KMS-11 (cell line): ENCODE measurements around the gene TBC1D22B.

Experiments used
- H2AFZ ChIP-seq: fragments of 200-600 bp; sonication (generic); 2 replicates; pipeline ENCODE4 v1.6.1; 2016; ENCODE audit warnings: antibody characterized with exemption, mixed run types, low read depth
- H3K27ac ChIP-seq: fragments of 200-600 bp; sonication (generic); 2 replicates; pipeline ENCODE4 v1.6.1; 2016; ENCODE audit warnings: mild to moderate bottlenecking, mixed run types
- H3K27me3 ChIP-seq: fragments of 200-600 bp; sonication (generic); 2 replicates; pipeline ENCODE4 v1.6.1; 2017; ENCODE audit warnings: mild to moderate bottlenecking, low read depth, mixed run types, moderate library complexity; ENCODE audit not compliant: insufficient read depth
- H3K36me3 ChIP-seq: fragments of 200-600 bp; sonication (generic); 2 replicates; pipeline ENCODE4 v1.6.1; 2017; ENCODE audit warnings: mild to moderate bottlenecking, mixed run types; ENCODE audit not compliant: insufficient read depth
- H3K4me1 ChIP-seq: fragments of 200-600 bp; sonication (generic); 2 replicates; pipeline ENCODE4 v1.6.1; 2016; ENCODE audit warnings: mild to moderate bottlenecking, low read depth, mixed run types; ENCODE audit not compliant: poor library complexity, severe bottlenecking
- H3K4me2 ChIP-seq: fragments of 200-600 bp; sonication (generic); 2 replicates; pipeline ENCODE4 v1.7.0; 2016; ENCODE audit warnings: mild to moderate bottlenecking, mixed run types
- H3K4me3 ChIP-seq: fragments of 200-600 bp; sonication (generic); IDR thresholded peaks from 2 replicates; pipeline ENCODE4 v1.6.1; 2017; ENCODE audit warnings: low read depth, low read length, mixed read lengths; ENCODE audit not compliant: insufficient read depth
- H3K79me2 ChIP-seq: fragments of 200-600 bp; sonication (generic); 2 replicates; pipeline ENCODE4 v1.6.1; 2016; ENCODE audit warnings: low read depth, mixed run types; ENCODE audit not compliant: insufficient read depth
- H3K9ac ChIP-seq: fragments of 200-600 bp; sonication (generic); 2 replicates; pipeline ENCODE4 v1.6.1; 2016; ENCODE audit warnings: mild to moderate bottlenecking, mixed run types
- H4K20me1 ChIP-seq: fragments of 200-600 bp; sonication (generic); 2 replicates; pipeline ENCODE4 v1.6.1; 2016; ENCODE audit warnings: mild to moderate bottlenecking, mixed run types; ENCODE audit not compliant: insufficient read depth
- CTCF ChIP-seq: fragments of 200-600 bp; sonication (generic); conservative IDR thresholded peaks from 2 replicates; pipeline ENCODE4 v1.6.1; 2017; ENCODE audit warnings: low read depth, mild to moderate bottlenecking, antibody characterized with exemption, low read length, moderate library complexity, mixed read lengths

Gene TBC1D22B

GRCh38 chr6:37368961-37369320, 111.4 kb downstream of the TBC1D22B start:
- Histone ChIP-seq H3K4me2 (no peak overlapping the region), H3K79me2 (no peaks in the 10 kb centered on the region), H3K4me3 (no peak overlapping the region), H3K9ac (no peak overlapping the region), H3K27me3 (no peaks in the 10 kb centered on the region), H2AFZ (no peak overlapping the region), H3K4me1 (peaks cover 7% of the 10 kb centered on the region), H4K20me1 (no peaks in the 10 kb centered on the region), H3K36me3 (no peaks in the 10 kb centered on the region), H3K27ac (no peak overlapping the region)
- TF ChIP-seq CTCF: no peak

- TF ChIP-seq CTCF: no peak
Measured at GRCh38 chr6:37369321-37370201, 112.0 kb downstream of the TBC1D22B start.

GRCh38 chr6:37371154-37372083, 113.8 kb downstream of the TBC1D22B start:
- Histone ChIP-seq H3K4me2 (no peak overlapping the region), H3K79me2 (no peaks in the 10 kb centered on the region), H3K4me3 (no peak overlapping the region), H3K27me3 (no peaks in the 10 kb centered on the region), H3K9ac (no peak overlapping the region), H3K4me1 (peaks cover 7% of the 10 kb centered on the region), H3K27ac (no peak overlapping the region), H3K36me3 (no peaks in the 10 kb centered on the region), H2AFZ (no peak overlapping the region), H4K20me1 (no peaks in the 10 kb centered on the region)
- no peak for TF ChIP-seq CTCF

More at GRCh38 chr6:37369321-37370201, 112.0 kb downstream of the TBC1D22B start:
- H3K4me2 ChIP-seq: no peak overlapping the region
- H3K9ac ChIP-seq: no peak overlapping the region
- no peak overlapping the region for H3K4me3 ChIP-seq
- H3K4me1 ChIP-seq: peaks cover 7% of the 10 kb centered on the region
- no peaks in the 10 kb centered on the region for H3K27me3 ChIP-seq
- H2AFZ ChIP-seq: no peak overlapping the region
- H3K27ac ChIP-seq: no peak overlapping the region
- no peaks in the 10 kb centered on the region for H3K36me3 ChIP-seq
- H3K79me2 ChIP-seq: no peaks in the 10 kb centered on the region
- no peaks in the 10 kb centered on the region for H4K20me1 ChIP-seq

- no peak overlapping the region for H3K4me2 ChIP-seq
- no peak for TF ChIP-seq CTCF
- H3K9ac ChIP-seq: no peak overlapping the region
- H3K4me3 ChIP-seq: no peak overlapping the region
- H3K36me3 ChIP-seq: no peaks in the 10 kb centered on the region
- H3K4me1 ChIP-seq: peaks cover 7% of the 10 kb centered on the region
- H3K79me2 ChIP-seq: no peaks in the 10 kb centered on the region
- no peaks in the 10 kb centered on the region for H3K27me3 ChIP-seq
- H3K27ac ChIP-seq: no peak overlapping the region
- H4K20me1 ChIP-seq: no peaks in the 10 kb centered on the region
- H2AFZ ChIP-seq: no peak overlapping the region
Measured at GRCh38 chr6:37372116-37372515, 114.5 kb downstream of the TBC1D22B start.
